Subcutaneous adipose tissue (tissue), 4 donors: ENCODE results near the gene LTBP4. TPM values are rescaled to one million over a fixed set of nuclear protein-coding genes. Genes with fewer than 3 reads are reported as not detected.

Experiments used
- CTCF ChIP-seq: fragments of 450-650 bp; IDR thresholded peaks from one replicate; pipeline ENCODE4 v1.5.1; 2016; ENCODE audit warnings: low read depth, mild to moderate bottlenecking, control low read depth, antibody characterized with exemption, moderate library complexity
- total RNA-seq, 4 donors: library from RNA; depleted of rRNA; stranded (reverse); fragments of >200 nt; gene quantifications; one replicate each; pipeline ENCODE4 v1.1.0, GENCODE V29; 2016

Gene LTBP4
- total RNA-seq, 4 donors from 2014 or later: 39.0 to 170 (median 78.7) TPM

DNA sequence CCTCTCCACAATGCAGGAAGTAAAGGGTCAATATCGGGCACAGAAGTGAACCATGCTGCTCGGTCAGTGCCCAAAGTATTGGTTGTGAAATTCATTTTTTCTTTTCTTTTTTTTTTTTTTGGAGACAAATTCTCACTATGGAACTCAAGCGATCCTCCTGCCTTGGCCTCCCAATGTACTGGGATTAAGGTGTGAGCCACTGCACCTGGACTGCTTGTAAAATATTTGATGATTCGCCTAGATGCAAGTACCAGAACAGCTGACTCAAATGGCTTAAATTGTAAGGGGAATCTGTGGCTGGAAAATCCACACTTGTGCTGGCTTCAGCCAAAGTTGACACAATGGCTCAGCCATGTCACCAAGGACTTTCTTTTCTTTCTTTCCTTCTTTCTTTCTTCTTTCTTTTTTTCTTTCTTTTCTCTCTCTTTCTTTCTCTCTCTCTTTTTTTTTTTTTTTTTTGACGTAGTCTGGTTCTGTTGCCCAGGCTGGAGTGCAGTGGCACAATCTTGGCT lies 45.6 kb downstream of the LTBP4 start:
- no peak for TF ChIP-seq CTCF

DNA sequence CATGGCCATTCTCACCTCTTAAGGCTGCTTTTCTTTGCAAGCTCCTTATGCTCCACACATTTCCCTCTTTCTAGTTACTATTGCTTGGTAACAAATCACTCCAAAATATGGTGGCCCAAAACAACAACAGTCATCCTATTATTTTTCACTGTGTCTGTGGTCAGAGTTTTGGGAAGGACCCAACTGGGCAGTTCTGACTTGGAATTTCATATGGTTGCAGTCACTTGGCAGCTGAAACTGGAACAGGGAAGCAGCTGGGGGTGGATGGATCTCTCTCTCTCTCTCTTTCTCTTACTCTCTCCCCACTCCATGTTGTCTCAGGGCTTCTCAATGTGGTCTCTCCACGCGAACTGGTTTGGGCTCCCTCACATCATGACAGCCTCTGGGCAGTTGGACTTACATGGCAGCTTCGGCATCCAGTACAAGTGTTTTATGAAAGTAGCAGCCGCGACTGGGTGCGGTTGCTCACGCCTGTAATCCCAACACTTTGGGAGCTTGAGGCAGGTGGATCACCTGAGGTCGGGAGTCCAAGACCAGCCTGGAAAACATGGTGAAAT lies 49.7 kb downstream of the LTBP4 start:
- TF ChIP-seq CTCF: no peak

DNA sequence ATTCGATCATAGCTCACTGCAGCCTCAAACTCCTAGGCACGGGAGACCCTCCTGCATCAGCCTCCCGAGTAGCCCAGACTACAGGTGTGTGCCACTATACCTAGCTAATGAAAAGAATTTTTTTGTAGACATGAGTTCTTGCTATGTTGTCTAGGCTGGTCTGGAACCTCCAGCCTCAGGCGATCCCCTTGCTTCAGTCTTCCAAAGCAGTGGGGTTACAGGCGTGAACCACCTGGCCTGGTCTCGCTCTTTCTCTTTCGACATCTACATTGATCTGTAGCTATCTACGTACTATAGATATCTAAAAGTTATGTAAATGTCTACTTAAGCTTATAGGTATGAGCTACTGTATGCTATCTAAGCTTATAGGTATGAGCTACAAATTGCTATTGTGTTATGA lies 56.9 kb downstream of the LTBP4 start:
- TF ChIP-seq CTCF: no peak

GRCh38 chr19:40659116-40659515 lies 57.9 kb downstream of the LTBP4 start:
- TF ChIP-seq CTCF: no peak

DNA sequence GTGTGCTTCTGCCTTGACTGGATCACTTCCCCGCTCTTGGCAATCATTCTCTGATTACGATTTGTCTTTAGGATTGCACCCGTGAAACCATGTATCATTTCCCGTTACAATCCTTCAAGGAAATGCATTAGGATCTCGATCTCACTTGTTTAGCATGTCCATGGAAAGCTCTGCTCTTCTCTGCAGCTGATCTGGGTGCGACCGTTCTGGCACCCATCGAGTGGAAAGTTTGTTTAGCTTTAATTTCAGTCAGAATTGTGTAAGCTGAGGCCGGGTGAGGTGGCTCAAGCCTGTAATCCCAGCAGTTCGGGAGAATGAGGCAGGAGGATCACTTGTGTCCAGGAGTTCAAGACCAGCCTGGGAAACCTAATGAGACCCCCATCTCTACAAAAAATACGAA lies 58.4 kb downstream of the LTBP4 start:
- TF ChIP-seq CTCF: no peak

GRCh38 chr19:40661616-40662015 lies 60.4 kb downstream of the LTBP4 start:
- TF ChIP-seq CTCF: no peak

DNA sequence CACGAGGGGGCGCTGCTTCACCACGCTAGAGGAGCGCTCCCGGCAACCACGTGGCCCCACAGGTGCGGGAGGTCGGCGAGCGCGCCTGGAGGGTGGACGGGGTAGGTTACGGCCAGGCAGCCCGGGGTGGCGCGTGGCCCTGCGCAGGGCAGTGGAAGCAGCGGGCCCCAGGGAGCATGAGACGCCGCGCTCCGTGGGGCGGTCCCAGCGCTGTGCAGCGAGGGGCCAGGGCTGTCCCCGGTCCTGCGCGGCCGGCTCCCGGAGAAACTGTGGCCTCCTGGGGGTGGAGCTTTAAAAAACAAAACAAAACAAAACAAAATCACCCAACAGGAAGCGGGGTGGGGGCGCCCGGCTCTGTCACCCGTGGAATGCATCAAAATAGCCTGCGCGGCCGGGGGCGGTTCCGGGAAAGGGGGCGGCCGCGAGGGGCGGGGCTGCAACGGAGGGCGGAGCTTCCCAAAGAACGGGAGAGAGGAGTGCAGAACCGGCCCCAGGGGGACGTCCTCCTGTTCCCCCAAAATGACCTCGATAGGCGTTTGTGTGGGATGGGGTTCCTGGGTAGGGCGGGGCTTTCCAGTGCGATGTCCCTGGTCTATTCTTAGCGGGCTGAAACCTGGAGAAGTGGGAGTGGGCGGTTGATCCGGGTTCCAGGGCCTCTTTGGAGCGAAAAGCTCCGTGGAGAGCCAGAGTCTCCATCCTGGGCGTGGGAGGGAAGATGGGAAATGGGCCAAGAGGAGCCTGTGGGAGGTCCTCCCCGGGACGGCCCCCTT lies 61.9 kb downstream of the LTBP4 start:
- no peak for TF ChIP-seq CTCF
